SU-DHL-6 (cell line): ENCODE results near the gene DYSF.

Experiments
- EZH2phosphoT487 ChIP-seq: fragments of 200-600 bp; sonication (generic), shearing (Covaris generic); conservative IDR thresholded peaks from 2 replicates; pipeline ENCODE4 v1.6.1; 2018; ENCODE audit warnings: mild to moderate bottlenecking, antibody characterized with exemption, low read length, moderate library complexity, mixed read lengths
- TF ChIP-seq, protein P1 (sequence below): fragments of 200-600 bp; sonication (generic); IDR thresholded peaks from one replicate; pipeline ENCODE4 v1.5.1; 2017; ENCODE audit warnings: antibody characterized with exemption, mild to moderate bottlenecking, low read length, moderate library complexity; ENCODE audit not compliant: insufficient read depth, poor library complexity, severe bottlenecking

GRCh38 chr2:71479261-71479660 lies 25.9 kb downstream of the DYSF start:
- TF ChIP-seq, protein P1, sequence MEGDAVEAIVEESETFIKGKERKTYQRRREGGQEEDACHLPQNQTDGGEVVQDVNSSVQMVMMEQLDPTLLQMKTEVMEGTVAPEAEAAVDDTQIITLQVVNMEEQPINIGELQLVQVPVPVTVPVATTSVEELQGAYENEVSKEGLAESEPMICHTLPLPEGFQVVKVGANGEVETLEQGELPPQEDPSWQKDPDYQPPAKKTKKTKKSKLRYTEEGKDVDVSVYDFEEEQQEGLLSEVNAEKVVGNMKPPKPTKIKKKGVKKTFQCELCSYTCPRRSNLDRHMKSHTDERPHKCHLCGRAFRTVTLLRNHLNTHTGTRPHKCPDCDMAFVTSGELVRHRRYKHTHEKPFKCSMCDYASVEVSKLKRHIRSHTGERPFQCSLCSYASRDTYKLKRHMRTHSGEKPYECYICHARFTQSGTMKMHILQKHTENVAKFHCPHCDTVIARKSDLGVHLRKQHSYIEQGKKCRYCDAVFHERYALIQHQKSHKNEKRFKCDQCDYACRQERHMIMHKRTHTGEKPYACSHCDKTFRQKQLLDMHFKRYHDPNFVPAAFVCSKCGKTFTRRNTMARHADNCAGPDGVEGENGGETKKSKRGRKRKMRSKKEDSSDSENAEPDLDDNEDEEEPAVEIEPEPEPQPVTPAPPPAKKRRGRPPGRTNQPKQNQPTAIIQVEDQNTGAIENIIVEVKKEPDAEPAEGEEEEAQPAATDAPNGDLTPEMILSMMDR: no peak
- no peak for TF ChIP-seq EZH2phosphoT487
